Osteocyte (in vitro differentiated cells): Measurements from ENCODE around the gene OR4D2. TPM values are rescaled to one million over a fixed set of nuclear protein-coding genes. Genes with fewer than 3 reads are reported as not detected.

ENCODE experiments used
- DNase-seq: peaks from one replicate; pipeline ENCODE4 v3.0.0; 2021; ENCODE audit warnings: mixed read lengths; ENCODE audit not compliant: unreplicated experiment; ENCODE audit errors: extremely low spot score
- H3K27ac Mint-ChIP-seq: one replicate; pipeline ENCODE4 v1.8.0; 2021; ENCODE audit warnings: mild to moderate bottlenecking, mixed read lengths; ENCODE audit not compliant: unreplicated experiment
- H3K27me3 Mint-ChIP-seq: one replicate; pipeline ENCODE4 v1.8.0; 2021; ENCODE audit warnings: mixed read lengths; ENCODE audit not compliant: unreplicated experiment
- H3K36me3 Mint-ChIP-seq: one replicate; pipeline ENCODE4 v1.8.0; 2021; ENCODE audit warnings: mixed read lengths; ENCODE audit not compliant: unreplicated experiment
- H3K4me1 Mint-ChIP-seq: one replicate; pipeline ENCODE4 v1.8.0; 2021; ENCODE audit warnings: mixed read lengths; ENCODE audit not compliant: unreplicated experiment
- H3K4me3 Mint-ChIP-seq: one replicate; pipeline ENCODE4 v1.8.0; 2021; ENCODE audit warnings: mild to moderate bottlenecking, moderate library complexity, mixed read lengths; ENCODE audit not compliant: unreplicated experiment
- H3K9me3 Mint-ChIP-seq: one replicate; pipeline ENCODE4 v1.8.0; 2021; ENCODE audit warnings: mixed read lengths; ENCODE audit not compliant: unreplicated experiment
- CTCF ChIP-seq: fragments of 200-600 bp; sonication (generic); IDR thresholded peaks from 2 replicates; pipeline ENCODE4 v1.5.0; 2021; ENCODE audit warnings: antibody characterized with exemption, mild to moderate bottlenecking, moderate library complexity
- total RNA-seq: library from RNA; stranded (reverse); gene quantifications from 2 replicates; pipeline ENCODE4 v1.2.1, GENCODE V29; 2021

The OR4D2 gene
- total RNA-seq, 1 donor from 2014 or later = not detected

DNA sequence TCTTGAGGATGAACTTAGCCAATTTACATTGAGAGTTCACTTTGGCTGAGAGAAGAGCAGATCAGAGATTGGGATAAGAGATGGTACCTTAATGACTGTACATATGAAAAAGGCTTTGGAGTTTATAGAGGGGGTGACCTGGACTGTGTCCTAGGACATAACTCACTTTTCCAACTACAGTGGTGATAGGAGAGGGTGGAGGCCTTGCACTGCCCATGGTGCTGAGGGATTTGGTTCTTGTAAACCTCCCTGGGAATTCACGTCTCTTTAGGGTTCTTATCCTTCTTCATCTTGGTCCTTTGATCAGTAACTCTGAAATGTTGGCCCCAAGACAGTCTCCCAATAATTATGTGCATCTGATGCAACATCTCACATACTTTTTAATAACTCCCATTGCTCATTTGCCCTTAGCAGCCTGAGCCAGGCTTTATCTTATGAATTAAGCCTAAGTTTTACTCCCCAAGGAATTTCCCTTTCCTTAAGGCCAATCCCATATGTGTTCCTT is 18.8 kb upstream of the OR4D2 start, which contains the start of gene OR4D1:
TSS of gene OR4D1 (plus strand) at position 455 of the 505 bp plus-strand sequence. CDS start 6,770 bp downstream, outside the sequence.
- no peak for DNase-seq
- H3K36me3 Mint-ChIP-seq = no peaks in the 10 kb centered on the region
- H3K27me3 Mint-ChIP-seq = peaks cover 56% of the 10 kb centered on the region
- H3K27ac Mint-ChIP-seq = no peak within 1 kb of the TSS
- H3K4me3 Mint-ChIP-seq = no peak within 1 kb of the TSS
- peaks cover 20% of the 10 kb centered on the region for H3K9me3 Mint-ChIP-seq
- TF ChIP-seq CTCF = no peak
- no peaks in the 10 kb centered on the region for H3K4me1 Mint-ChIP-seq

DNA sequence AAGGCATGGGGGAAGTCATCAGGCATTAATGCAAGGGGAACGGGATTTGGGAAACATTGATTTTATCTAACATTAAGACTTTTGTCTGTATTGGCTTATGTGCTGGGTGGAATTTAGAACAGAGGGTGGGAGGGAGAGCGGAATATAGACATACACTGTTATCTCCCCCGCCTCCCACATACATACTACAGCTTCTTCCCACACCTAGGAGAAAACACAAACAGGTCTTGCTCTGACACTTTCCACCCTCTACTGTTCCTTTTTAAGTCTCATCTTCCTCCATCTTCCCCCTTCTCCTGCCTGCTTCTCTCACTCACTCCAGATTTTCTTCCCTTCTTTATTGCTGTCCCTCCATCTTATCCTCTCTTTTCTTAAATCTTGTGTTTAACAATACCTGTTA is 18.2 kb upstream of the OR4D2 start:
- H3K4me1 Mint-ChIP-seq = no peaks in the 10 kb centered on the region
- DNase-seq = no peak
- no peak overlapping the region for H3K4me3 Mint-ChIP-seq
- no peak for TF ChIP-seq CTCF
- peaks cover 61% of the 10 kb centered on the region for H3K27me3 Mint-ChIP-seq
- no peaks in the 10 kb centered on the region for H3K36me3 Mint-ChIP-seq
- peaks cover 20% of the 10 kb centered on the region for H3K9me3 Mint-ChIP-seq
- H3K27ac Mint-ChIP-seq = no peak overlapping the region

DNA sequence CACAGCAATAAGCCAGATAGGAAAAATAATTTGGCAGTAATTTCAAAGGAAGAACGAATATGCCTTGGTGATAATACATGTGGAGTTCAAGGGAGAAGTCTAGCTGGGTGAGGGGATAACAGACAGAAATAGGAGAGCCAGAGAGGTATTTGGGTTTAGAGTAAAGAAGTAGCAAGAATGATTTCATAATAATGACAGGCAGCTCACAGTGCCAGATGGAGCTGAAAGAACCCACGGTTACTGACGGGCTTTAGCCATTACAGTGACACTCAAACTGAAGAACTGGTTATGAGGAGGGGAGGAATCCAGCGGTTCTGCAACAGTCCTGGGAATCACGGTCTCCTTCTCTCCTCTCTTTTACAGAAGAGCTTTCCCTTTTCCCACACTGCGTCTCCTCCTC is 16.4 kb upstream of the OR4D2 start:
- H3K9me3 Mint-ChIP-seq = peaks cover 10% of the 10 kb centered on the region

GRCh38 chr17:58153046-58153445 is 13.7 kb upstream of the OR4D2 start:
- no peak for TF ChIP-seq CTCF
- Mint-ChIP-seq H3K4me3 (no peak overlapping the region), H3K4me1 (peaks cover 8% of the 10 kb centered on the region), H3K27ac (no peak overlapping the region), H3K9me3 (no peaks in the 10 kb centered on the region), H3K36me3 (no peaks in the 10 kb centered on the region), H3K27me3 (peaks cover 77% of the 10 kb centered on the region)
- no peak for DNase-seq

More for the DNA sequence above, 16.4 kb upstream of the OR4D2 start:
- peaks cover 67% of the 10 kb centered on the region for H3K27me3 Mint-ChIP-seq
- no peak overlapping the region for H3K4me3 Mint-ChIP-seq
- no peak for DNase-seq
- TF ChIP-seq CTCF = no peak
- H3K27ac Mint-ChIP-seq = no peak overlapping the region
- H3K36me3 Mint-ChIP-seq = no peaks in the 10 kb centered on the region
- no peaks in the 10 kb centered on the region for H3K4me1 Mint-ChIP-seq

- H3K27me3 Mint-ChIP-seq = peaks cover 81% of the 10 kb centered on the region
- no peaks in the 10 kb centered on the region for H3K36me3 Mint-ChIP-seq
- no peak for DNase-seq
- H3K9me3 Mint-ChIP-seq = no peaks in the 10 kb centered on the region
- H3K4me1 Mint-ChIP-seq = peaks cover 8% of the 10 kb centered on the region
- H3K27ac Mint-ChIP-seq = no peak overlapping the region
- TF ChIP-seq CTCF = no peak
- no peak overlapping the region for H3K4me3 Mint-ChIP-seq
These were observed 13.1 kb upstream of the OR4D2 start for GRCh38 chr17:58153671-58154070.
